Brain microvascular endothelial cell (primary cell): ENCODE results near the gene SDK1.
"Not testable (repeated sequence)": the region's sequence is repeated elsewhere in the genome, so short reads cannot be mapped to it uniquely, and the experiment has no call there.

Experiments used
- DNase-seq: peaks from one replicate; pipeline ENCODE4 v3.0.0-alpha.2; 2020
- H3K27ac ChIP-seq: fragments of 250-450 bp; sonication (Bioruptor Pico); 2 replicates; pipeline ENCODE4 v1.5.1; 2020; ENCODE audit warnings: mild to moderate bottlenecking, moderate library complexity
- H3K27me3 ChIP-seq: fragments of 250-450 bp; sonication (Bioruptor Pico); replicated peaks from 2 replicates; pipeline ENCODE4 v1.5.1; 2020; ENCODE audit warnings: mild to moderate bottlenecking
- H3K36me3 ChIP-seq: fragments of 250-450 bp; sonication (Bioruptor Pico); replicated peaks from 2 replicates; pipeline ENCODE4 v1.5.1; 2020; ENCODE audit warnings: mild to moderate bottlenecking
- H3K4me3 ChIP-seq: 2 replicates; pipeline ENCODE4 v1.5.1; 2011; ENCODE audit warnings: low read depth, mild to moderate bottlenecking, control low read depth, low read length, moderate library complexity
- CTCF ChIP-seq: IDR thresholded peaks from 2 replicates; pipeline ENCODE4 v1.5.1; 2011; ENCODE audit warnings: low read depth, mild to moderate bottlenecking, moderate library complexity, low read length, control low read depth, inconsistent platforms; ENCODE audit errors: missing control alignments
- in situ Hi-C: cut with HindIII; loops from 2 replicates; pipeline ENCODE4 v1.10.0; 2017; ENCODE audit warnings: low sequenced_read_pairs, low pct_ligation_motif_present

The SDK1 gene

GRCh38 chr7:3695602-3696001 is 394.6 kb downstream of the SDK1 start:
- H3K36me3 ChIP-seq: no peaks in the 10 kb centered on the region
- TF ChIP-seq CTCF: peak; percentile 46
- in situ Hi-C loops: no loop called here
- no peak overlapping the region for H3K4me3 ChIP-seq
- no peaks in the 10 kb centered on the region for H3K27me3 ChIP-seq
- DNase-seq: no peak
- no peak overlapping the region for H3K27ac ChIP-seq

- TF ChIP-seq CTCF: no peak
- Histone ChIP-seq H3K4me3 (no peak overlapping the region), H3K27ac (no peak overlapping the region), H3K27me3 (no peaks in the 10 kb centered on the region), H3K36me3 (no peaks in the 10 kb centered on the region)
- DNase-seq: no peak
- in situ Hi-C loops: no loop called here
Measured at GRCh38 chr7:3696113-3696512, 395.1 kb downstream of the SDK1 start.

- no peak for TF ChIP-seq CTCF
- Histone ChIP-seq H3K4me3 (no peak overlapping the region), H3K27ac (no peak overlapping the region), H3K27me3 (no peaks in the 10 kb centered on the region), H3K36me3 (no peaks in the 10 kb centered on the region)
- DNase-seq: no peak
- in situ Hi-C loops: no loop called here
Measured at GRCh38 chr7:3697472-3697871, 396.4 kb downstream of the SDK1 start.

DNA sequence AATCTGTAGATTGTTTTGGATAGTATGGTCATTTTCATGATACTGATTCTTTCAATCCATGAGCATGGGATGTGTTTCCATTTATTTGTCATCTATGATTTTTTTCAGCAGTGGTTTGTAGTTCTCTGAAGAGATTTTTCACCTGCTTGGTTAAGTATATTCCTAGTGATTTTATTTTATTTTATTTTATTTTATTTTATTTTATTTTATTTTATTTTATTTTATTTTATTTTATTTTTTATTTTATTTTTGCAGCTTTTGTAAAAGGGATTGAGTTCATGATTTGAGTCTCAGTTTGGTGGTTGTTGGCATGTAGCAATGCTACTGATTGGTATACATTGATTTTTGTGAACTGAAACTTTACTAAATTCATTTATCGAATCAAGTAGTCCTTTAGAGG is 404.2 kb downstream of the SDK1 start:
- DNase-seq: no peak
- no peak for TF ChIP-seq CTCF
- in situ Hi-C loops: no loop called here
- Histone ChIP-seq H3K27me3 (no peaks in the 10 kb centered on the region), H3K4me3 (no peak overlapping the region), H3K27ac (no peak overlapping the region), H3K36me3 (no peaks in the 10 kb centered on the region)

DNA sequence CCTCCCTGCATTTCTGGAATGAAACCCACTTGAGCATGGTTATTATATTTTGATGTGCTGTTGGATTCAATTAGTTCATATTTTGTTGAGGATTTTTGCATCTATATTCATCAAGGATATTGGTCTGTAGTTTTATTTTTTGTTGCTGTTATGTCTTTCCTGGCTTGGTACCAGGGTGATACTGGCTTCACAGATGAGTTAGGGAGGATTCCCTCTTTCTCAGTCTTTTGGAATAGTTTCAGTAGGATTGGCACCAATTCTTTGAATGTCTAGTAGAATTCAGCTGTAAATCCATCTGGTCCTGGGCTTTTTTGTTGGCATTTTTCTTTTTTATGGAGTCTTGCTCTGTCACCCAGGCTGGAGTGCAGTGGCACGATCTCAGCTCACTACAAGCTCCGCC is 405.0 kb downstream of the SDK1 start:
- H3K27ac ChIP-seq, H3K4me3 ChIP-seq, H3K36me3 ChIP-seq, H3K27me3 ChIP-seq, DNase-seq, in situ Hi-C loops: not testable (repeated sequence)

DNA sequence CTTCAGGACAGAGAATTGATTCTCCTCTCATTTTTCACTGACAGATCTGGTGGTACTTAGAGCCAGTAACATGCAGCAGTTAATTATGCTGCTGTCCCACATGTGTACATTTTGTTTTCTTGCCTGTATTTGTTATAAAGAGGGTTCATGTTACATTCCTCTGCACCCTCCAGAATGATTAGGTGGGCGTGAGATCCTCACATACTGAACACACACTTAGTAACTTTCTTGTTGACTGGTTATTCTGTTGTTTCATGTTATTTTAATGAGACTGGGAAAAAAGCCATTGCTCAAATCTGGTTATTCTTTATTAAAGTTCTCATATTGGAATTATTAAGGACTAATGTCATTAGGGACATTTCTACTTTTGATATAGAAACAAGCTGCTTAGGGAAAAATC is 409.1 kb downstream of the SDK1 start:
- no peak for DNase-seq
- H3K36me3 ChIP-seq: no peaks in the 10 kb centered on the region
- no peak overlapping the region for H3K27ac ChIP-seq
- no peak for TF ChIP-seq CTCF
- no peak overlapping the region for H3K4me3 ChIP-seq
- in situ Hi-C loops: no loop called here
- H3K27me3 ChIP-seq: no peaks in the 10 kb centered on the region
